ENCODE measurements around the gene DKK2.

The DKK2 gene, protein sequence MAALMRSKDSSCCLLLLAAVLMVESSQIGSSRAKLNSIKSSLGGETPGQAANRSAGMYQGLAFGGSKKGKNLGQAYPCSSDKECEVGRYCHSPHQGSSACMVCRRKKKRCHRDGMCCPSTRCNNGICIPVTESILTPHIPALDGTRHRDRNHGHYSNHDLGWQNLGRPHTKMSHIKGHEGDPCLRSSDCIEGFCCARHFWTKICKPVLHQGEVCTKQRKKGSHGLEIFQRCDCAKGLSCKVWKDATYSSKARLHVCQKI

DNA sequence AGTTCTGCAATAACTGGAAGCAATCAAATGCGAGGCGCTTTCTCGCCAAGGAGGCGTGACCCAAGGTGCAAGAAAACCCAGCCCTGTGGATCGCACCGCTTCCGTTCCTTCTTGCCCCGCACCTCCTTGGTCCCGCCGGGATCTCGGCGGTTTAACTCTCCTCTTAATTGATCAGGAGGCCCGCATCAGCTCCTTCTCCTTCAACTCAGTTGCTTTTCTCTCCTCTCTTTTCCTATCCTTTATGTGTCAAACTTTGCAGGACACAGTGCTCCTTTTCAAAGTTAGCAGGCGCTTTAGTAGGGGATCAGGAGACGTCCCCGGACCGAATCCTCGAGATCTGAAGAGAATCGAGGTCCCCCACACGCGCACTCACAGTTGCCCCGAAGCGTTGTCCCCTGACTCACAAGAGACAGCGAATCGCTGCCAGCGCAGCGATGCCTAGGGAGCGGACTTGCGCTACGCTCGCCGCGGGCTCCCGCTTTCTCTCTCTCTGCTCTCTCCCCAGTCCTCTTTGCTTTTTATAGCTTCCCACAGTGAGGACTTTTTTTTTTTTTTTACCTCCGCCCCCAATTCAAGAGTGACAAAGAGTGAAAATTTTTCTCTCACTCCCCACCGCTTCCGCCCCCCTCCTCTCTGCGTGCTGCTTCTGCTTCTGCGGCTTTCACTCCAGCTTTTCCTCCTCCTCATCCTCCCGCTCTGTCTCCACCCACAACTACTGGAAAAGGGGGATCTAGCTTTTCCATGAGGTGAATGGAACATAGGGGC lies at the start of gene DKK2:
Gene DKK2, minus strand, starts transcription at position 495 of the 765 bp plus-strand sequence. CDS start 722 bp downstream, outside the sequence.
- no peak for DNase-seq (ENCODE audit: low read depth in 2 of 2)

DNA sequence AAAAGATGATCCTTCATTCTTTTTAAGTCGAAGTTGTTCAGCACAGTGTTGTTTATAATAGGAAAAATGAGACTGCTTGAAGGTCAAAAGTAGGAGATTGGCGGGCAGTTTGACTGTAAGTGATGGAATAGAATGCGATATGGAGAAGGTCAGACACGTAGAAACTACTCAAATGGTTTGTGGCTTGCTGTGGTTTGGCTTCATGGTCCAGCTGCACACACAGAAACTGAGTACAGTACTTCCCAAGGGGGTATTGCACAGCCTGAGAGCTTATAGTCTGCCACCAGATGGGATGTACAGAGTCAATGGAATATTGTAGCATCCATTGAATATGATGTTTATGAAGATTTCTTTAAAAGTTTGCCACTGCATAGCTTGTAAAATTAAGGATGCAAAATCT lies 41.1 kb upstream of the DKK2 start:
- no peak for DNase-seq (ENCODE audit: low read depth in 2 of 2)

DNA sequence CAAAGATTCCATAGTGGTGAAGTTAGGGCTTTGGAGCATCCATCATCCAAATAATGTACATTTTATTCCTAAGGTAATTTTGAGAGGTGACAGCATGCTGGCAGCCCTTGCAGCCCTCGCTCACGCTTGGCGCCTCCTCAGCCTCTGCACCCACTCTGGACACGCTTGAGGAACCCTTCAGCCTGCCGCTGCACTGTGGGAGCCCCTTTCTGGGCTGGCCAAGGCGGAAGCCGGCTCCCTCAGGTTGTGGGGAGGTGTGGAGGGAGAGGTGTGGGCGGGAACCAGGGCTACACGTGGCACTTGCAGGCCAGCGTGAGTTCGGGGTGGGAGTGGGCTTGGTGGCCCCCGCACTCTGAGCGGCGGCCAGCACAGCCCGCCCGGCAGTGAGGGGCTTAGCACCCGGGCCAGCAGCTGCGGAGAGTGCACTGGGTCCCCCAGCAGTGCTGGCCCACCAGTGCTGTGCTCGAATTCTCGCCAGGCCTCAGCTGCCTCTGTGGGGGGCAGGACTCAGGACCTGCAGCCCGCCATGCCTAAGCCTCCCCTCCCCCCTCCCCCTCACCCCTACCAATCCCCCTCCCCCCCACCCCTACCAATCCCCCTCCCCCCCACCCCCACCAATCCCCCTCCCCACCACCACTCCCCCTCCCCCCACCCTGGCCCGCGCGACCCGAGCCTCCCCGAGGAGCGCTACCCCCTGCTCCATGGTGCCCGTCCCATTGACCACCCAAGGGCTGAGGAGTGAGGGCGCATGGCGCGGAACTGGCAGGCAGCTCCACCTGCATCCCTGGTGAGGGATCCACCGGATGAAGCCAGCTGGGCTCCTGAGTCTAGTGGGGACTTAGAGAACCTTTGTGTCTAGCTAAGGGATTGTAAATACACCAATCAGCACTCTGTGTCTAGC lies 37.0 kb upstream of the DKK2 start:
- no peak for DNase-seq (ENCODE audit: low read depth in 2 of 2)

DNA sequence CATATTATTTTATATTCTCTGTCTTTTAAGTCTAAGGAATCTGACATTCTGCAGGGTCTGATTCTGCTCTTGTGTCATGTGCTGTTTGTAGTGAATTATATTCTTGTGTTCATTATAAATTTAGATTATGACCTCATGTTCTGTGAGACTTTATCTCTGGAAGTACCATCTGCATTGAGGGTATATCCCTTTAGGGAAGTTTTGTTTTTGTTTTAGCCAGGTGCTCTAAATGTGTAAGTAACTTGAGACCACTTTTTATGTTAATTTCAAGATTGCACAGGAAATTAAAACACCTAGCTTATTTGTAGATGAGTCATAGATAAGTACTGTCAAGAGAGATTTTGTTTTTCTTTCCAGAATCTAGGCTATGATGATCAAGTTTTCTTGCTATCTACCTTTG lies 35.0 kb upstream of the DKK2 start:
- no peak for DNase-seq (ENCODE audit: low read depth in 2 of 2)

DNA sequence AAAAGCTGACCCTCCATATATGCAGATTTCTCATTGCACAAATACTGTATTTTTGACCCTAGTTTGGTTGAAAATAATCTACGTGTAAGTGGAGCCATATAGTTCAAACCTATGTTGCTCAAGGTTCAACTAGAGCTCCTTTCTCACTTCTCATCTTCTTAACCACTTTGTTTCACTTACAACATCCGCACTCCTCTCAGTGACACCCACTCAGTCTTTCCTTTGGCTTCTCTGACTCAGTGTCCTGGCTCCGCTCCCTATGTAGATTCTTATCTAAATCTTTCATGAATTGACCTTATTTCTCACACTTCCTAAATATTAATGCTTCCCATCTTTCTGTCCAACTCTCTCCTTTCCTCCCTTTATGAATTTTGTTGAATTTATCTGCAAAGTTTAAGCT lies 32.9 kb upstream of the DKK2 start:
- DNase-seq (ENCODE audit: low read depth in 2 of 2), result no peak

DNA sequence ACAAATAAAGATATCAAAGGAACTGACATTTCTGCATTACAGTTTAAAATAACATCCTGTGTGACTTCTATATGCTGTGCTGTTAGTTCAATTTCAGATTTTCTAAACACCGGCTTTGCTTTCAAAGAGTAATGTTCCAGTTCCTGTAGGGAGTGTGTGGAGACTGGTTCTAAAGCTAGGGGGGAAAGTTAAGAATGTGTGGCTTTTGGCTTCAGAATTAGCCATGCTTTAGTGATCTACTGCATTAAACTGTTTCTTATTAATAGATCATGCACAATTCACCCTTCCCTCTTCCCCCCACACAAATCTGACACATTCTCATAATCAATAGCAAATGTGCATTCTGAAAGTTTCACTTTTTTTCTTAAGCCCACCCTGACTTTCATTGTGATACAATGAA lies 32.0 kb upstream of the DKK2 start:
- DNase-seq (ENCODE audit: low read depth in 2 of 2), result no peak

DNA sequence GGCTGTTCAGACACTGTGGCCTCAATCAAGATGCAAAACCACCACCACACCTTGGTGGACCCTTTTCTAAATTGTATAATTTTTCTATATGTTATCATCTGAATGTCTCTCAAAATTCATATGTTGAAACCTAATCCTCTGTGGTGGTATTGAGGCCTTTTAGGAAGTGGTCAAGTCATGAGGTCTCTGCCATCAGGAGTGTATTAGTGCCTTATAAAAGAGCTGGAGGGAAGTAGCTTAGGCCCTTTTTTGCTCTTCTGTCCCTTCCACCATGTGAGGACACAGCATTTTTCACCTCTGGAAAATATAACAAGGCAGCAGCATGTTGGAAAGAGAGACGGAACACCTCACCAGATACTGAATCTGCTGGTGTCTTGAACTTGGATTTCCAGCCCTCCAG lies 30.5 kb upstream of the DKK2 start:
- DNase-seq (ENCODE audit: low read depth in 2 of 2), result no peak

DNA sequence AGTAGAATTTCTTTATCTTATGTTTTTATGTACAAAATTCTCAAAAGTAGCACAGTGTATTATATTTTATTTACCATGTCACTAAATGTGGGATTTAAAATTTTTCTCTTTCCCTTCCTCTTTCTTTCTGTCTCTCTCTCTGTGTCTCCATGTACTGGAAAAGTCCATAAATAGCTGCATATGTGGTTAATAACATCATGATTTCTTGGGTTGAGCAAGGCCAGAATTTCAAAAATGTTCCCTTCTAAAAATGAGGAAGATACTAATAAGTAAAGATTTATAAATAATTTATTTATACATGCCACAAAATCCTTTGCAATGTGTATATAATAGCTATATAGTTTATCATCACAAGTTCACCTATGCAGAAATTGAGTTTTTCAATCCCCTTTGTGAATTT lies 29.1 kb upstream of the DKK2 start:
- no peak for DNase-seq (ENCODE audit: low read depth in 2 of 2)

DNA sequence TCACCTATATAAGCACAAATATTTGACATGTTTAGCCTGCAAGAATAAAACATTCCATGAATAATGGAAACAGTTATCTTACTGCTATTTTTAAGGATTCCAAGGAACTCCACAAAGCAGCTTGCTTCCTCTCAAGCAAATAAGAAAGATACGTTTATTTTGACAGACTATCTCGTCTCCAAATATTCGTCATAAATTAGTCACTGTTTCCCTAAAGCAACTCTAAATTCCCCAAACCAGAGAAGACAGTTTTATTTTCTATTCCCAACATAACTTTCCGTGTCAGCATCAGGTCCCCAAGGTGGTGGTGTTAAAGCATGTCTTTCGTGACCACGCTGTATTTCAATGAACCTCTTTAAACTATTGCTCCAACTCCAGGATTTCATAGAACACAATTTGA lies 24.3 kb upstream of the DKK2 start:
- no peak for DNase-seq (ENCODE audit: low read depth in 2 of 2)

DNA sequence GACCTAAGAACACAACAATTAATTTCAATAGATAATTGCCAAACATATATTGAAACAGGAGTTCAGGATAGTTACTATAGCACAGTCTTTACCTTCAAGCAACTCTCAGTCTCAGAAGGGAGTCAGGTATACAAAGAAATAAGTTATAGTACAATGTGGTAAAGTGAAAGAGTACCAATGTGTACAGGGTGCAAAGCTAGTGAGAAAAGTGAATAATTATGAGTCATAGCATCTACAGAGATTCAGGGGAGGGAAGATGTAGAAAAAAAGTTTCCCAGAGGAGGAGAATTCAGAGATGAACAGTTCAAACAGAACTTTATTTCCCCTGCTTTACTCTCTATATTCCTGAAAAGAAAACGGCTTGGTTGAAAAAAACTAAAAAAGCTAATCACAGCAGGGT lies 22.7 kb upstream of the DKK2 start:
- no peak for DNase-seq (ENCODE audit: low read depth in 2 of 2)

DNA sequence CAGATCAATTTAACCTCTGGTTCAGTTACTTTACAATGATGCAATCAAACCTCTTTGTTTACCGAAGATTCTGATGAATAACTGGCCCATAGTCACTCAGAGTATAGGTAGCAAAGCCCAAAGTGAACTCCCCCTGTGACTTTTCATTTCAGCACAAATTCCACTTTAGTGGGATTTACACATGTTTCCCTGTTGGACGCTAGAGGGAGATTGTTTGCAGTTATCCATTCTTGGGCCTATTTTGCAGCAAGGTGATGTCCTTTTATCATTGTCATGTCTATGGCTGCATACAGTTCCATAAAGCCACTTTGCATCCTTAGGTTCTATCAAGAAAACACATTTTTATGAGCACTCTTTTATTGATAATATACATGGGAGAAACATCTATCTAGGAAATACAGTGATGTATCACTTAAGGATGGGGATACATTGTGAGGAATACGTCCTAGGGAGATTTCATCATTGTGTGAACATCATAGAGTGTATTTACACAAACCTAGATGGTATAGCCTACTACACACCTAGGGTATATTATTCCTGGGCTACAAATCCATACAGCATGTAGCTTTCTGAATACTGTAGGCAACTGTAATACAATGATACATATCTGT lies 14.5 kb upstream of the DKK2 start:
- DNase-seq (ENCODE audit: low read depth in 2 of 2), result no peak

DNA sequence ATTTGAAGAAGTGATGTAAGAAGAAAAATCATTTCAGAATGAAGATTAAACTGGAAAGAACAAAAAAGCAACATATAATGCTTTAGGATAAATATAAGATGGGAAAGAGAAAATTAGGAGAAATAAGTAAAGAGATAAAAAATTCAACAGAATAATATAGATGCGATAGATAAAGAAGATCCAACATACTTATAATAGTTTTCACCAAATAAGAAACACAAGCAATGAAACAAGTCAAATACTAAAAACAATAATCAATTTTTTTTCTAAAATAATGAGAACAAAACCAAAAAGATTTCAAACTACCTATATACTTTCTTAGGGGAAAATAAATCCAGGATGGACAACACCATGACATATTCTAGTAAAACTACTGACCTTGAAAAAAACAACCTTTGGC lies 10.1 kb upstream of the DKK2 start:
- no peak for DNase-seq (ENCODE audit: low read depth in 2 of 2)

DNA sequence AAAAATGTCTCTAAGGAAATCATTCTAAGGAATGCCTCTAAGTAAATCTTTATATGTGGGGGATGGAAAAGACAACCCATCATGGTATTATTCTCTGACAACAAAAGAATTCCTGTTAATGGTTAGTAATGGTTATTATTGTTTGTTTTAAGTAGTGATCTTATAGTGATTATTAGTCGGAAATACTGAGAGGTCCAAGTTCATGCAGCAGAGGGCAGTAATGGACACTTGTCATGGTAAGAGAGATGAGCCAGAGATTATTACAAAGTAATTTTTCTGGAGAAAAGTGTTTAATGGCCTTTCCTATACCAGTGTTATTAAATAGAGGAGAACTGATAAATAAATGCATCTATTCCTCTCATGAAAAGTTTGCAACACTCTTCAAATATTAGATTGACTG lies 8.1 kb upstream of the DKK2 start:
- DNase-seq (ENCODE audit: low read depth in 2 of 2), result no peak

DNA sequence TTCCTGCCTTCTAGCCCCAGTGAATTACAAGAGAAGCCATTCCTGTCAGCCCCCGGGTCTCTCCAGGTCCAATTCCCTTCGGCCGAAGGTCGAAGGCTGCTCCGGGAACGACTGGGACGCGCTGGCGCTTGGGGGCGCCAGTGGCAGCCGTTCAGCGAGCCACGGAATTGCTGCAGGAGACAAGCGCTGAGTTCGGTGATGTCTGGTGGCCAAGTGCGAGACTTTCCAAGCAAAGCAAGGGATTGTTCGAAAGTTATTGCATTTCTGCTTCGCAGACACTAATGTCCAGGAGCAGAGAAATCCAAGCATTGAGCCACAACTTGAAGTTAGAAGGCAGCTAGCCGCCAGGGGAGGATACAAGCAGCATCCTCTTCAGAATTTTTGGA lies 1.1 kb upstream of the DKK2 start:
- no peak for DNase-seq (ENCODE audit: low read depth in 2 of 2)

DNA sequence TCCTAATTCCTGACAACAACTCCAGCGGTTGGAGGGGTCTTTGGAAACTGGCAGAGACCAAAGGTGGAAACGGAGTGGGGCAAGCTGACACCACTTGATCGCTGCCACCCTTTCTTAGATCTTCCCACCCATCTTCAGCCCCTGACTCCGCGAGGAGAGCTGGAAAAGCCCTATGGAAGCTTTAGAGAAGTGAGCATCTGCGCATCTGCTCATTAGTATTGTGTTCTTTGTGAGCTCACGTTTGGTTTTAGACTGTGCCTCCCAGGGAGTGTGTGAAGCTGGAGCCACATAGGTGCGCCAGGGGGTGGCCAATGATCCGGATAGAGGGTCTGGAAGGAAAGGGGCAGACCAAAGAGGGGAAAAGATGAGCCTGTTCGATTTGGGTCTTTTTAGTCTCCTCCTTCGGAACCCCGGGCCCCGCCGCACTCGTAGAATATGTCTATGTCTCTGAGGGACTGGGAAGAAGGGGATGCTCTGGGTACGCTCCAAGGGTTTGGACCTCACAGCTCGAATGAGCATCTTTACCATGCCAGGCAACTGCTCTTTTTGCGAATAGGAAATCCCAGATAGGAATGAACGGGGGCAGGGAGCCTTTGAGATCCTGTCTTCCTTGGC lies 578 bp upstream of the DKK2 start:
- DNase-seq (ENCODE audit: low read depth in 2 of 2), result no peak

DNA sequence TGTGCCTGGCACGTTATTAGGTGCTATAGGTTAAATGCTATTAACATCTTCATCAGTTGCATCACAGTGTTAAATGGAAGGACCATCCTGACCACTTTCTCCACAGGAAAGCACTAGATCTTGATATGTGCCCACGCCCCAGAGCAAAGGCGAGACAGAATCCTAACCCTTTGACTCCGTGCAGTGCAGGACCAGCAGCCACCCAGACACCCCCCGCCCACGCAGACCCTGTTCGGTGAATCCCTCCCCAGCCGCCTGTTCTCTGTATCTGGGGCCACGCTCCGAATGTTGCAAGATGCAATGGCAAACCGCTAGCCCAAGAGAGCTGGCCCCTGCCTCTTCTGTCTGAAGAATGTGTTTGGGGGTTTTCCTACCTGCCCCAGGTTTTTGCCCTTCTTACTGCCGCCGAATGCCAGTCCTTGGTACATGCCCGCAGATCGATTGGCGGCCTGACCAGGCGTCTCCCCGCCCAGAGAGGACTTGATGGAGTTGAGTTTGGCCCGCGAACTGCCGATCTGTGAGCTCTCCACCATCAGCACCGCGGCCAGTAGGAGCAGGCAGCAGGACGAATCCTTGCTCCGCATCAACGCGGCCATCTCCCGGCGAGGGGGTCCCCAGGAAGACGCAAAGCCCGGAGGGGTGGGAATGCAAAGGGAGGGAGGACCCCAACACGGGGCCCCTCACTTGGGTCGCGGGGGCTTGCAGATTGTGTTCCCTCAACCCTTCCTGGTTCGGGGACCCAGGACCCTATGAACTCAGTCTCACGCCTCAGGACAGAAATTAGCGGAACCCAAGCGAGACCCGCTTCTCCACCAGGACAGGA lies 906 bp downstream of the DKK2 start:
- DNase-seq (ENCODE audit: low read depth in 2 of 2), result no peak

DNA sequence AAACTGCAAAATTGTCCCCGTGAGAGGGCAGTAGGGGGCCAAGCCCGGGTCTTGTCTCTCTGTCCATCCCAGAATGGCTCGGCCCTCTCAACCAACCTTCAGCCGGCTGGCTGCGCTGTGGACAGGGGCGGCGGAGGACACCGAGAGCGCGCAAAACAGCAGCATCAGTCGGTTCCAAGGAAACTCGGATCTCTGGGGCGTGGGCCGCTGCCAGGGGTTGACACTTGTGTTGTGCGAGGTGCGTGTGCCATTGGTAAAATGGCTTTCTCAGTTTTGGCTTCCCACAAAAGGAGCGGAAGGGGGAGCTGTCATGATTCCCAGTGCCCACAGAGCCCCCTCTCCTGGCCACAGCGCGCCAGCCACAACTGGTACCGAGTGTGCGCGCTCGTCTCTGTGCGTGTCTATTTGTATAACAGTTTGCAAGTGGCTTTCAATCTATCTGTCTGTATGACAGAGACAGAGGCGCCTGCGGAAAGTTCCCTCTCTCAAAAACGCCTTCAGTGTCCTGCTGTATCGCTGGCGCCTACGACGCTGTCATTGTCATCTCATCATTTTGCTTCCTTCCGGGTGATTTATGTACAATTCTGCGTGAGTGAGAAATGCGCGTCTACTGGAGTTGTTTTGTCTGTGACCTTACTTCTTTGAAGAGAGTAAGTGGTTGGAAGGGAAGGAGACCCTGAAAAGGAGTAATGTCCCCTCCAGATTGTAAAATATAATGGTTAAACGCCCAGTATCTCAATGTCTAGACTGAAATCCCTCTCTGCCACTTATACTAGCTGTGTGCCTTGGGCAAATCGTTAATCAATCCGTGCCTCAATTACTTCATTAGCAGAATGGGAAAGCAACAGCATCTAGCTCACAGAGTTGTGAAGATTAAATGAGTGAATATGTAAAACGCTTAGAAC lies 1.8 kb downstream of the DKK2 start:
- no peak for DNase-seq (ENCODE audit: low read depth in 2 of 2)

DNA sequence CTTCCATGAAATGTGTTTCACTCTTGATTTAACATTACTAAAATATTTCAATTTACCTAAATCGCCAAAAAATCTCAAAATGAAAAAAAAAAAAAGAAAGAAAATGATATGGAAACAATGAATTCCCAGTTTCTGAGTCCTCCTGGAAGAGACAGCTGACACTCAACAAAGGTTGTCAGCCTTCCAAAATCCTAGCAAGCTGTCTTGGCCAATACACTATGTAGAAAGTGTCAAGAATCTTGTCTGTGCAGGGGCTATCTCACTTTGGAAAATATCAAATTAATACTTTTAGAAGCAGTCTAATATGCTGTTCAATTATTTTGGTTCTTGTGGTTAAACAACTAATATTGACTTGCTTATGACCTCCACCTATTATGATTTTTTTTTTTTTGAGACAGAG lies 8.7 kb downstream of the DKK2 start:
- DNase-seq (ENCODE audit: low read depth in 2 of 2), result no peak

DNA sequence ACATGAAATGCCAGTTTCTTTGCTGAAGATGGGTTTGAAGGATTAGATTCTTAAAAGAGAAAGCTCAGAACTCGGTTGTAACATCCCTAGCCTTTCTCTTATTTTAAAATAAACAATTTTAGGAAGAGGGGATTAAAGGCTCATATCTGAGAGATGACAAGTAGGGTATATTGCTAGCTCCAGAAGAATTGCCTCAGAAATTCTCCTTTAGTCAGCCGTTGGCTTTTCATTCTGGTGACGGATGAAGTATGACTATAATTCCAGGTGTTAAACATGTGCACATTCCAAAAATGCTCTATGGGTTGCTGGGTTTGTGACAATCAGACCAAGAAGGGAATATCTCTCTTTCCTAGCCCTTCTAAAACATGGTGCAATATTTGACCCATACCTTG lies 17.8 kb downstream of the DKK2 start:
- DNase-seq (ENCODE audit: low read depth in 2 of 2), result no peak
